Camera-type eye (tissue), 1 donor: Measurements from ENCODE around the gene NCL. TPM values are rescaled to one million over a fixed set of nuclear protein-coding genes. Genes with fewer than 3 reads are reported as not detected.

Experiments used
- total RNA-seq: library from RNA; depleted of rRNA; stranded (reverse); fragments of >200 nt; gene quantifications from one replicate; pipeline ENCODE4 v1.2.3, GENCODE V29; 2014

Gene NCL, protein sequence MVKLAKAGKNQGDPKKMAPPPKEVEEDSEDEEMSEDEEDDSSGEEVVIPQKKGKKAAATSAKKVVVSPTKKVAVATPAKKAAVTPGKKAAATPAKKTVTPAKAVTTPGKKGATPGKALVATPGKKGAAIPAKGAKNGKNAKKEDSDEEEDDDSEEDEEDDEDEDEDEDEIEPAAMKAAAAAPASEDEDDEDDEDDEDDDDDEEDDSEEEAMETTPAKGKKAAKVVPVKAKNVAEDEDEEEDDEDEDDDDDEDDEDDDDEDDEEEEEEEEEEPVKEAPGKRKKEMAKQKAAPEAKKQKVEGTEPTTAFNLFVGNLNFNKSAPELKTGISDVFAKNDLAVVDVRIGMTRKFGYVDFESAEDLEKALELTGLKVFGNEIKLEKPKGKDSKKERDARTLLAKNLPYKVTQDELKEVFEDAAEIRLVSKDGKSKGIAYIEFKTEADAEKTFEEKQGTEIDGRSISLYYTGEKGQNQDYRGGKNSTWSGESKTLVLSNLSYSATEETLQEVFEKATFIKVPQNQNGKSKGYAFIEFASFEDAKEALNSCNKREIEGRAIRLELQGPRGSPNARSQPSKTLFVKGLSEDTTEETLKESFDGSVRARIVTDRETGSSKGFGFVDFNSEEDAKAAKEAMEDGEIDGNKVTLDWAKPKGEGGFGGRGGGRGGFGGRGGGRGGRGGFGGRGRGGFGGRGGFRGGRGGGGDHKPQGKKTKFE
- total RNA-seq: 289 TPM

DNA sequence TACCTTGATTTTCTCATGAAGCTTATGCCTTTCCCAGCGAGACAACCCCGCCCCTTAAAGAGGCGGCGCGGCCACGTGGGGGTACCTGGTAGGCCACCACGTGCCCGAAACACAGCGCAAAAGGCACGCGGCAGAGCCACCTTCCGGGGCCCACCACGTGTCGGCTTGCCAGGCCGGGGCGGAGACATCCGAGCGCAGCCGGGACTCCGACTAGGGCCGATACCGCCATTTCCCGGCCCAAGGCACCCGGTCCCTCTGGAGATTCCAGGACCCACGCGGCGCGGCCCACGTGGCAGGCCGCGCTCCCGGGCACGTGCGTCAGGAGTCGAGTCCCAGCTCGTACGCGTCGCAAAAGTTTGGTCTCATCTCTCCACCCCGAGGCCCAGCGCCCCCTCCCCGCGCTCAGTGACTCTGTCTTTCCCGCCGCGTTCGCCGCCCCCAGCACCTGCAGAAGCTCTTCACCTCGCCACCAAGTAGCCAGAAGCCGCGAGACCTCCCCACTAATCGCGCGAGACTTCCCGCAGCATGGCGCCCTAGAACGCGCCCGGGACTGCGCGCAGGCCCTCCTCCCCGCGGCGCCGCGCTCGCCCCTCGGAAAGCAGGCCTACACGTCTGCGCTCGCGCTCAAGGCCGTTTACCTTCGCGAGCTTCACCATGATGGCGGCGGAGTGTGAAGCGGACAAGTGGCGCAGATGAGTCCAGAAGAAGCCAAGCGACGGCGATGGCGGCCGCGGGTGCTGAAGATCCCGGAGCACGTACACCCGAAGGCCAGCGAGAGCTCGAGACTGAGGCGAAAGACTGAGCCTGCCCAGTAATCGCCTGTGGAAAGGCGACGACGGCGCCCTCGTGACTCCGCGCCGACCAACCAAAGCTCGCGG is at the start of gene NCL:
TSS of gene NCL (minus strand) at position 787 of the 878 bp plus-strand sequence. CDS start at position 656, 131 bp downstream.

Other genes starting within 250 kb of the NCL start
- gene B3GNT7, start 68.8 kb downstream of the NCL start, total RNA-seq: 3.4 TPM
- 2.1 TPM for gene NMUR1, start 66.0 kb upstream of the NCL start, total RNA-seq
- not detected for gene TEX44, start 128.4 kb upstream of the NCL start, total RNA-seq
- gene PTMA, start 244.0 kb upstream of the NCL start, total RNA-seq: 734 TPM